Measurements from ENCODE around the gene IL4. TPM values are rescaled to one million over a fixed set of nuclear protein-coding genes. Genes with fewer than 3 reads are reported as not detected.

IL4 gene
- total and polyA plus RNA-seq, 12 donors = not detected

GRCh38 chr5:132677682-132678400, 4.1 kb downstream of the IL4 start:
- Histone ChIP-seq H3K27me3 (no peaks in the 10 kb centered on the region), H3K9me3 (replicated peaks in 1 of 3) (no peaks in the 10 kb centered on the region), H3K36me3 (replicated peaks in 1 of 2) (no peaks in the 10 kb centered on the region), H3K4me1 (replicated peaks in 1 of 2) (peaks cover 0 to 6% of the 10 kb centered on the region in 2 donors), H3K27ac (no peak overlapping the region), H3K4me3 (no peak overlapping the region)
- intact Hi-C loops (cut with DNase I) = no loop called here
- WGBS, 4 donors = 88 to 91% (median 90%) methylated on average over 15 of the region's 15 CpGs
- DNase-seq = peak in 1 of 7 donors; percentile 31
- no peak for TF ChIP-seq CTCF (IDR thresholded peaks at IDR 0.05)
- TF ChIP-seq POLR2A (IDR thresholded peaks at IDR 0.05) = no peak

GRCh38 chr5:132678735-132679134, 4.9 kb downstream of the IL4 start:
- no peak overlapping the region for H3K4me3 ChIP-seq
- WGBS, 4 donors = 90 to 100% (median 95%) methylated on average over 1 of the region's 1 CpG
- DNase-seq = peak in 1 of 7 donors; percentile 17
- H3K36me3 ChIP-seq (replicated peaks in 1 of 2) = no peaks in the 10 kb centered on the region
- H3K9me3 ChIP-seq (replicated peaks in 1 of 3) = no peaks in the 10 kb centered on the region
- intact Hi-C loops (cut with DNase I) = no loop called here
- no peaks in the 10 kb centered on the region for H3K27me3 ChIP-seq
- H3K27ac ChIP-seq = no peak overlapping the region
- H3K4me1 ChIP-seq (replicated peaks in 1 of 2) = peaks cover 0 to 6% of the 10 kb centered on the region in 2 donors
- TF ChIP-seq CTCF (IDR thresholded peaks at IDR 0.05) = no peak
- TF ChIP-seq POLR2A (IDR thresholded peaks at IDR 0.05) = no peak

GRCh38 chr5:132679166-132679565, 5.4 kb downstream of the IL4 start:
- peaks cover 0 to 6% of the 10 kb centered on the region in 2 donors for H3K4me1 ChIP-seq (replicated peaks in 1 of 2)
- no peaks in the 10 kb centered on the region for H3K36me3 ChIP-seq (replicated peaks in 1 of 2)
- DNase-seq = peak in 1 of 7 donors; percentile 18
- no peak overlapping the region for H3K4me3 ChIP-seq
- no peaks in the 10 kb centered on the region for H3K27me3 ChIP-seq
- TF ChIP-seq POLR2A (IDR thresholded peaks at IDR 0.05) (no peak), CTCF (IDR thresholded peaks at IDR 0.05) (no peak)
- intact Hi-C loops (cut with DNase I) = no loop called here
- H3K27ac ChIP-seq = no peak overlapping the region
- 93 to 98% (median 97%) methylated on average over 7 of the region's 7 CpGs for WGBS, 4 donors
- H3K9me3 ChIP-seq (replicated peaks in 1 of 3) = no peaks in the 10 kb centered on the region

- Histone ChIP-seq H3K36me3 (replicated peaks in 1 of 2) (no peaks in the 10 kb centered on the region), H3K27ac (no peak overlapping the region), H3K4me3 (no peak overlapping the region), H3K9me3 (replicated peaks in 1 of 3) (no peaks in the 10 kb centered on the region), H3K27me3 (no peaks in the 10 kb centered on the region), H3K4me1 (replicated peaks in 1 of 2) (peaks cover 0 to 6% of the 10 kb centered on the region in 2 donors)
- TF ChIP-seq POLR2A (IDR thresholded peaks at IDR 0.05) = no peak
- no peak for TF ChIP-seq CTCF (IDR thresholded peaks at IDR 0.05)
- DNase-seq = peak in 1 of 7 donors; percentile 27
- intact Hi-C loops (cut with DNase I) = no loop called here
- 96 to 97% (median 96%) methylated on average over 11 to 15 of the region's 15 CpGs for WGBS, 4 donors
These were observed 6.1 kb downstream of the IL4 start for GRCh38 chr5:132679717-132680380.

All from adrenal gland (tissue), 12 donors.